ENCODE results near the gene JAK1.

- TF ChIP-seq, protein P1, sequence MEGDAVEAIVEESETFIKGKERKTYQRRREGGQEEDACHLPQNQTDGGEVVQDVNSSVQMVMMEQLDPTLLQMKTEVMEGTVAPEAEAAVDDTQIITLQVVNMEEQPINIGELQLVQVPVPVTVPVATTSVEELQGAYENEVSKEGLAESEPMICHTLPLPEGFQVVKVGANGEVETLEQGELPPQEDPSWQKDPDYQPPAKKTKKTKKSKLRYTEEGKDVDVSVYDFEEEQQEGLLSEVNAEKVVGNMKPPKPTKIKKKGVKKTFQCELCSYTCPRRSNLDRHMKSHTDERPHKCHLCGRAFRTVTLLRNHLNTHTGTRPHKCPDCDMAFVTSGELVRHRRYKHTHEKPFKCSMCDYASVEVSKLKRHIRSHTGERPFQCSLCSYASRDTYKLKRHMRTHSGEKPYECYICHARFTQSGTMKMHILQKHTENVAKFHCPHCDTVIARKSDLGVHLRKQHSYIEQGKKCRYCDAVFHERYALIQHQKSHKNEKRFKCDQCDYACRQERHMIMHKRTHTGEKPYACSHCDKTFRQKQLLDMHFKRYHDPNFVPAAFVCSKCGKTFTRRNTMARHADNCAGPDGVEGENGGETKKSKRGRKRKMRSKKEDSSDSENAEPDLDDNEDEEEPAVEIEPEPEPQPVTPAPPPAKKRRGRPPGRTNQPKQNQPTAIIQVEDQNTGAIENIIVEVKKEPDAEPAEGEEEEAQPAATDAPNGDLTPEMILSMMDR (IDR thresholded peaks at IDR 0.05; ENCODE audit: low read length), result no peak
- no peak for TF ChIP-seq EZH2 (optimal IDR thresholded peaks at IDR 0.05; ENCODE audit: low read depth, low read length)
These were observed 21.4 kb downstream of the JAK1 start for GRCh38 chr1:64944913-64945312.

All from MM.1S (cell line).